ENCODE data around the gene LGI4. TPM values are rescaled to one million over a fixed set of nuclear protein-coding genes. Genes with fewer than 3 reads are reported as not detected.

Gene LGI4
- total RNA-seq, 1 donor from 2014 or later, result 8.1 TPM

DNA sequence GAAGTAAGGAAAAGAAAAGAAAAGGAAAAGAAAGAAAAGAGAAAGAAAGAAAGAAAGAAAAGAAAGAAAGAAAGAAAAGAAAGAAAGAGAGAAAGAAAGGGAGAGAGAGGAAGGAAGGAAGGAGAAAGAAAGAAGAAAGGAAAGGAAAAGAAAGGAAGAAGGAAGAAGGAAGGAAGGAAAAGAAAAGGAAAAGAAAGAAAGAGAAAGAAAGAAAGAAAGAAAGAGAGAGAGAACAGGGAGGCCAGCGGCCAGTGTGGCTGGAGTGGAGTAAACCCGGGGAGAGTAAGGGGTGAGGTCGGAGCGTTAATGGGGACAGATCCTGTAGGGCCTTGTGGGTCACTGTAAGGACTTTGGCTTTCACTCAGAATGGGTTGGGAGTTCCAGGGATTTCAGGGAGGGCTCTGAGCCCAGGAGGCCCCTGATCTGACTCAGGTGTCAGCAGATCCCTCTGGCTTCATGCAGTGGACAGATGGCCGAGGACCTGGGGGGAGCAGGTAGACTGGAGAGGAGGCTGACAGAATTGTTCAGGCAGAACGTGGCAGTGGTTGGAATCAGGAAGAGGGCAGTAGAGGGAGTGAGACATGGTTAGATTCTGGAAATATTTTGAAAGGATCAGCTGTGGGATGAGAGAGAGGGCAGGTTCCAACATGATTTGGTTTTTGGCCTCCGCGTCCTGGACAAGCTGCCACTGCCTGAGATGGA lies 39.0 kb downstream of the LGI4 start:
- intact Hi-C loops (cut with DNase I), result no loop called here
- no peak for DNase-seq (ENCODE audit: low spot score)

DNA sequence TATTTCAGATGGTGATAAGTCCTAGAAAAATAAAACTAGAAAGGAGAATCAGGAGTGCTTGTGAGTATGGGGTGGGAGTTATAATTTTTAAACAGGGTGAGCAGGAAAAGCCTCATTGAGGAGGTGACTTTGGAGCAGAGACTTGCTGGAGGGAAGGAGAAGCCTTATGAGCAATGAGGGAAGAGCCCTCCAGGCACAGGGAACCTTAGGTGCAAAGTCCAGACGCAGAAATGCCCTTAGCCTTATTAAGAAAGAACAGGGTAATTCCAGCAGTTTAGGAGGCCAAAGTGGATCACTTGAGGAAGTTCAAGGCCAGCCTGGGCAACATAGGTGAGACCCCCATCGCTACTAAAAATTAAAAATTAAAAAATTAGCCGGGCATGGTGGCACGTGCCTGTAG lies 40.2 kb downstream of the LGI4 start:
- intact Hi-C loops (cut with DNase I), result no loop called here
- DNase-seq (ENCODE audit: low spot score), result no peak

DNA sequence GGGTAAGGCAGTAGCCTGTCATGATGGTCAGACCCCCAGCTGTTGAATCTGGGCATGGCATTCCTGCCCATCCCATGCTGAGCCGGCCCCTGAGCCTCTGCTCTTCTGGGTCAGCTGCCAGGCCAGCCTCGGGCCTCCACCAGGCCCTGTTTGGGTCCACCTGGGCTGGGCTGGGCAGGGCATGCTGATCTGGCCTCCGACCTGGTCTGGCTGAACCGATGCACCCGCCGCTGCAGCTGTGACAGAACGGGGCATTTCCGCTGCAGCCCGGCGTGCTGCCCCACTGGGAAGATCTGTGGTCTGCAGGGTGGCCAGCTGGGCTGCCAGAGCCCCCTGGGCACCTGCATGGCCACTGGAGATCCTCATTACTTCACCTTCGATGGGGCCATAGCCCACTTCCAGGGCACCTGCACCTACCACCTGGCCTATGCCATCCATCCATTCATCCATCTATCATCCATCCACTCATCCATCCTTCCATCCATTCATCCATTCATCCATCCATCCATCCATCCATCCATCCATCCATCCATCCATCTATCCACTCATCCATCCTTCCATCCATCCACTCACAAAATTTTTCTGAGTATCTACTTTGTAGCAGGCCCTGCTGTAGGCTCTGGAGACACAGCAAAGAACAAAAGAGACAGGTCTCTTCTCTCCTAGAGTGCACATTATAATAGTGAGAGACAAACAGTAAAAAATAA lies 40.8 kb downstream of the LGI4 start:
- DNase-seq (ENCODE audit: low spot score), result no peak
- intact Hi-C loops (cut with DNase I), result no loop called here

DNA sequence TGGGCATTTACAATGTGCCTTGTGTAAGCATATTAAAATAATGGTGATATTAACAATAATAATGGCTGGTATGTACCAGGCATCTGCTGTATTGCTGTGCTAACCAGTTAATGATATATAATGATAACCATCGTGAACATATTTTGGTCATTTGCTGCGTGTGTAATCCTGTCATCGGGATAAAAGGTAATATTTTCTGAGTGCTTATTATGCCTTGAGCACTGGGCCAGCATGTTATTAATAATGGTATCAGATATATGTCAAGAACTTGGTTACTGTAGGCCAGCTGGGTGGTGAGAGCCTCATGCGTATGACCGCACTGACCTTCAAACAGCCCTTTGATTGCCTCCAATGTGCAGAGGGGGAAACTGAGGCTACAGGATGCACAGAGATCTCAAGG lies 41.4 kb downstream of the LGI4 start:
- intact Hi-C loops (cut with DNase I), result no loop called here

DNA sequence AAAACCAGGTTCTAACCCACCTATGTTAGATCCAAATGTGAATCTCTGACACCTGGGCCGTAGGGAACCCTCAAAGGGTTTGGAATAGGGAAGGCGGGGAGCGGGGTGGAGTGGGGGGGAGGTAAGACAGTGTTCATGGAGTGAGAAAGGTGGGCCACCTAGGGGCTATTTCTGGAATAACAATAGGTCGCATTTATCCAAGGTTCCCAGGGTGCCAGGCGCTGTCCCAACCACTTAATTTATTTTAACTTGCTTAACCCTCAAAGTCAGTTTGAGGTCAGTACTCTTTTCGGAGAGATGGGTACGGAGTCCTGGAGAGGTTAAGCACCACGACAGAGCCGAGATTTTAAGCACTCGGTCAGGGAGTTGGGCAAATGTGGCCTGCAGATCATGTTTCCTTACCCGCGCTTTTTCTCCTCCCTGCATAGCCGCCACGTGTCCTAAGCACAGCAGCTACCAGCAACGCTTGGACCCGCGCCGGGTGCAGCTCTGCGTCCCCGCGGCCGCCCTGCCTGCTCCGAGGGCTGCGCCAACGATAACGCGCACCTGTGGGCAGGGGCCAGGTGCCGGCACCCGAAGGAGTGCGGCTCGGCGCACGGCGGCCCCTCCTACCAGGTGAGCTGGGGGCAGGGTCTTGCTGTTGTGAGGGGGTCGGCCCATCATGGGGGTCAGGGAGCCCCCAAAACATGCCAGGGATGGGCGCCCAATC lies 44.2 kb downstream of the LGI4 start:
- no peak for DNase-seq (ENCODE audit: low spot score)
- intact Hi-C loops (cut with DNase I), result no loop called here

More for the DNA sequence above, 41.4 kb downstream of the LGI4 start:
- no peak for DNase-seq (ENCODE audit: low spot score)

DNA sequence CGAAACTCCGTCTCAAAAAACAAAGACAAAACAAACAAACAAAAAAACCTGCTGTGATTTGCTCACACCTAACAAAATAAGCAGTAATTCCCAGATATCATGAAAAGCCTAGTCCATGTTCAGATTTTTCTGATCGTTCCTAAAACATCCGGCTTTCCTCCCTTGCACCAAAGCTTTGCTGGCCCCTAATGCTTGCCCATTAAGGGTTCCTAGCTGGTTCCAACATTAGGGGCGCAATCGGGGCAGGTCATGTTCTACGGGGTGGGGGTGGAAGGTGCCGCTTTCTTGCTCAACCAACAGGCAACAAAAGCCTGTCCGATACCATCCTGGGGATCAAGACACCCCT lies 44.7 kb downstream of the LGI4 start:
- DNase-seq (ENCODE audit: low spot score), result no peak
- intact Hi-C loops (cut with DNase I), result no loop called here

DNA sequence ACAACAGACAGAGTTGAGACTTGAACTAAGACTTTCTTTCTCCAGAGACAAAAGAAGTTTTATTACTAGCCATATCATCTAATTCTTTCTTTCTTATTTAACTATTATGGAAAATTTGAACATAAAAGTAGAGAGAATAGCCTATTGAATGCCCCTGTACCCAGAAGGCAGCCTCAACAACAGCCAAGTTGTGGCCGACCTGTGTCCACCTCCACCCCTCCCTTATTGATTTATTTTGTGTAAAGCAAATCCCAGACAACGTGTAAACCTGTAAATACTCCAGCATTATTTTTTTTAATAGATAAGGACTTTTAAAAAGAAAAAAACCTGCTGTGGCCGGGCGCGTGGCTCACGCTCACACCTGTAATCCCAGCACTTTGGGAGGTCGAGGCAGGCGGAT lies 45.3 kb downstream of the LGI4 start:
- intact Hi-C loops (cut with DNase I), result loop anchor here (5.0 kb wide), 1 partner anchor 117 kb away; no protein-coding TSS in a partner anchor
- DNase-seq (ENCODE audit: low spot score), result no peak

DNA sequence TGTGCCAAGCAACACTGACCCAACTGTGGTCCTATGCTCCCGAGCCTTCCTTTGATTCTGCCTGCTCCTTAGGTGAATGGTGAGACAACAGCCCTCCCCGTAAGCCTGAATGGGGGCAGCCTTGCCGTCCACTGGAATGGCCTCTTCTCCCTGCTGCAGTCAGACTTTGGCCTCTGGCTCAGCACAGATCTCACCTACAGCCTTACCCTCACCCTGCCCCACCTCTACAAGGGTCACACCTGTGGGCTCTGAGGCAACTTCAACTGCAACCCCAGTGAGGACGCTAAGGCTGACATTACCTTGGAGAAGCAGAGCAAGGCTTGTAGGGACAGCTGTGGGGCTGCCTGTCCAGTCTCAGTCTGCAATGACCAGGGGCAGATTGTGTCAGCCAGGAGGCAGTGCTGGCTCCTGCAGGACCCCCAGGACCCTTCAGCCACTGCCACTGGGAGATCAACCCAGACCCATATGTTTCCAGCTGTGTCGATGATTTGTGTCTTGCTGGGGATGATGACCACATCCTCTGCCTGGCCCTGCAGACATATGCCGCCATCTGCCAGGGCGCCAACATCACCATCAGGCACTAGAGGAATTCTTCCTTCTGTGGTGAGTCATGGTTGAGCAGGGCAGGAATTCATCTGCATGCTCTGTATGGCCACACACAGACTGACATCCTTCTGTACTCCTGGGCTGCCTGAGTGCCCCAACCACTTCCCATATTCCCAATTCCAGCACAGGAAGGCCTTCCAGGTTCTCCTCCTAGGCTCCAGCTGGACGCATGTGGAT lies 46.5 kb downstream of the LGI4 start:
- DNase-seq (ENCODE audit: low spot score), result no peak
- intact Hi-C loops (cut with DNase I), result loop anchor here (5.0 kb wide), 1 partner anchor 116 kb away; no protein-coding TSS in a partner anchor

DNA sequence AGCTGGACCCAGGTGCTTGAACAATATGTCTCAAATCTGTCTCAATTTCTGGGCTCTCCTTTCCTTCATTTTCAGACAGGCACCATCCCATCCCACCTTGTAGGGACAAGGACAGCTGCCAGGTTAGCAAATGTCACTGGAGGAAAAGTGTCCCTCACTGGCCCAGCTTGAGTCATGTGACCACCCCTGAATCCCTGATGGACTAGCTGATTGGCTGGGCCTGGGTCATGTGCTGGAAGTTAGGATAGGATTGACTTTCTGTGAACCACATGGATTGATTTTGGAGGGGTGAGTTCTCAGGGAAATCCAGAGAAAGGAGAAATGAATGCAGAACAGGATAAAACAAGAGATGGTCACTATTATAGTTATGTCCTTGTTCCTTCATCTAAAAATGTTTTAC lies 47.5 kb downstream of the LGI4 start:
- intact Hi-C loops (cut with DNase I), result loop anchor here (5.0 kb wide), 1 partner anchor 115 kb away; no protein-coding TSS in a partner anchor
- no peak for DNase-seq (ENCODE audit: low spot score)

DNA sequence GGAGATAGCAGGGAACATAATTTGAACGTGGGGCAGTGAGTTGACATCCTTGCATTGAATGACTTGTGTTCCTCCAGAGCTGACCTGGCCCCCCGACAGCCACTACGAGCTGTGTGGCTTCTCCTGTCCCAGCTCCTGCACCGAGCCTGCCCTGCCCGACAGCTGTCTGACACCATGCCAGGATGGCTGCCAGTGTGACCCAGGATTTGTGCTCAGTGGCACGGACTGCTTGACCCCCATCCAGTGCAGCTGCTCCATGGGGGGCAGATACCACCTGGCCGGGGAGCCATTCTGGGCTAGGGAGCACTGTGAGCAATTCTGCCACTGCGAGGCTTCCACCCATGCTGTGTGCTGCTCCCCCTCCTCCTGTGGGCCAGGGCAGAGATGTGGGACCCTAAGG lies 48.4 kb downstream of the LGI4 start:
- intact Hi-C loops (cut with DNase I), result loop anchor here (5.0 kb wide), 1 partner anchor 114 kb away; no protein-coding TSS in a partner anchor
- DNase-seq (ENCODE audit: low spot score), result no peak

DNA sequence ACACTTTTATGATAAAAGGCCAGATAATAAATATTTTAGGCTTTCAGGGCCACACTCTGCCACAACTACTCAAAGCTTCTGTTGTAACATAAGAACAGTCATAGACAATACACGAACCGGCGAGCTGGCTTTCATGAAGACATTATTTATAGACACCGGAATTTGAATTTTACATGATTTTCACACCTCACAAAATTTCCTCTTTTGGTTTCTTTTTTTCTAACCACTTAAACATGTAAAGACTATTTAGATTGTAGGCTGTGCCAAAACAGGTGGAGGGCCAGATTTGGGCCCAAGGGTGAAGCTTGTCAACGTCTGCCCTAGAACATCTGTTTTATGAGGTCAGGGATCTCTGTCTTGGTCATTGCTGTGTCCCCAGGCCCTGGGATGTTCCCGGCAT lies 48.9 kb downstream of the LGI4 start:
- DNase-seq (ENCODE audit: low spot score), result no peak
- intact Hi-C loops (cut with DNase I), result loop anchor here (5.0 kb wide), 1 partner anchor 114 kb away; no protein-coding TSS in a partner anchor

DNA sequence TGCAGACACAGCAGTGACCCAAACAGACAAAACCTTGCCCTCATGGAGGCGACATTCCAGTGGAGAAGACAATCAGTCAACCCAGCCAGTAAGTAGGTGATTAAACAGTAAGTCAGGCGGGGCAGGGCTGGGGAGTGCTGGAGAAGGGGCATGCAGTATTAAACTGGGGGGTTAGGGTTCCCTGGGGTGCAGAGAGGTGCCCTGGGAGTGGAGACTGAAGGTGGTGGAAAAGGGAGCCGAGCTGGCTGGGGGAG lies 50.4 kb downstream of the LGI4 start:
- no peak for DNase-seq (ENCODE audit: low spot score)
- intact Hi-C loops (cut with DNase I), result no loop called here

DNA sequence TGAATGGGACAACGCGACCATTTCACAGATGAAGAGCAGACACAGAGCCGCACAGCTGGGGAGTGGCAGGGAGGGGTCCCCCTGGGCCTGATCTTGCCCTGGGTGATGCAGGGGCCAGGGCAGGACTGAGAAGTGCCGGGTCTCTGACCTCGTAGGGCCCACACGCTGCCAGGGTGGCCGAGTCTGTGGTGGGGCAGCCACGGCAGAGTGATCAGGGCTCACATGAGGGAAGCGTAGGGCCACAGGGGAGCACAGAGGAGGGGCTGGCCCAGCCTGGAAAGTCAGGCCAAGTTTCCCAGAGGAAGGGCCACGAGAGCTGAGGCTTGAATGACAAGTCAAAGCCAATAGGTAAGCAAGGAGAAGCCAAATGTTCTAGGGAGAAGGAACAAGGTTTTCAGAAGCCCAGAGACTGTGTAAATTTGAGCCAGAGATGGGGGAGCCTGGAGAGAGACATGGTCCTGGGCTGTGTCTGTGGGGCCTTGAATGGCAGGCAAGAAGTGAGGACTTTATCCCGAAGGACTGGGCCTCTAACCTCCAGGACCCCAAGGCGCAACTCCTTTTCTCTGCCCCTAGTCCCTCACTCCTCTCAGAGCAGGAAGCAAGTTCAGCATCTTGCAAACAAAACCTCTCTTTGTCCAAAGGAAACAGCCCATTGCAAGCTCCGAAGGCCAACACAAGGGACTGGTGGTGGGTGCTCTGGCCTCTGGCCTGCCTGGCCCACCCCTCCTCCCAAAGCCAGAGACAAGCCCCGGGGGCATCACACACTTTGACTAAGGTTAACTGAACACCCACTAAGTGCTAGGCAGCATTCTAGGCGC lies 51.0 kb downstream of the LGI4 start:
- DNase-seq (ENCODE audit: low spot score), result no peak
- intact Hi-C loops (cut with DNase I), result no loop called here

DNA sequence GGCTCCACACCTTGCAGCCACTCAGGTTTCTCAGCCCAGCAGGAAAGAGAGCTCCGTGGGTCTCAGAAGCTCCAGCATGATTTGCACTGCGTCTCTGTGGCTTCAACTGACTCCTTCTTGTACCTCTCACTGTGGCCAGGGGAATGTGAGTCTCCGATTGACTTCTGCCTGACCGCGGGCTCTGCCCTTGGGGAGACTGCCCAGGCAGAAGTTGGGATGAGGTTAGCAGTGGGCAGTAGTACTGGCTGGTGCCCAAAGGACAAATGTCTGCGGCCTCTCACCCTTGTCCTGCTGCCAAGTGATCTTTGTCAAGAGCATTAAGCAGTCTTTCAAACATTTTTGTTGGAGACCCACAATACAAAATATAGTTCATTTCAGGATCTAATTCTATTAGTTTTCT lies 53.7 kb downstream of the LGI4 start:
- intact Hi-C loops (cut with DNase I), result no loop called here
- DNase-seq (ENCODE audit: low spot score), result no peak

DNA sequence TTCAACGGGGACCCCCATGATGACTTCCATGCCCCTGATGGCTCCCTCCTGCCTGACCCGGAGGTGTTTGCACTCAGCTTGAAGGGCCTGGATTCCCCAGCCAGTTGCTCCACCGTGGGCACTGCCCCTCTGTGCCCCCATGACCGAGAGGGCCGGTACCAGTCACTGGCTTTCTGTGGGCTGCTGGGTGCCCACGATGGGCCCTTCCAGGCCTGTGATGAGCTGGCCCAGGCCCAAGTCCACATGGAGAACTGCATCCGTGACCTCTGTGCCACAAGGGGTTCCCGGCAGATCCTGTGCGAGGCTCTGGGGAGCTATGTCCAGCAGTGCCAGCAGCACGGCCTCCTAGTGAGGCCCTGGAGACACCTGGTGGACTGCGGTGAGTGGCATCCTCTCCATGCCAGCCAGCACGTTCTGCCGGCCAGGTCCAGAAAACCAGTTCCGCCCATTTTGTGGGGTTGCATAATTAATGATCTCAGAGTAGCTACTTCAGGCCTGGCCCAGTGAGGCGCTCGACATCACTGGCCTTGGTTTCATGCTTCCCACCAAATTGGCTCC lies 54.2 kb downstream of the LGI4 start:
- DNase-seq (ENCODE audit: low spot score), result no peak
- intact Hi-C loops (cut with DNase I), result no loop called here

DNA sequence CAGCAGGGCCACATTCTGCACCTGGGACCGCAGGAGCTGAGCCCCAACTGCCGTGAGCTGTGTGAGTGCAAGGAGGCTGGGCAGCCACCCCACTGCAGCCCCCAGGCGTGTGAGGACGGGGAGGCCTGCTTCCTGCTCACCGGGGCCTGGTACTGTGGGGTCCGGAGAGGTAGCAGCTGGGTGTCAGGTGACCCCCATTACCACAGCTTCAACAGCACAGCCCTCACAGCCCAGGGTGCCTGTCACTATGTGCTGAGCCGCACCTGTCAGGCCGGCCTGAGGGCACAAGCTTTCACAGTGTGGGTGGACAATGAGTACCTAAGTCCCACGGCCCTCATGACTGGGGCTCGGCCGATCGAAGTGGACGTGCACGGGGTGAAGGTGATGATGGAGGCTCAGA lies 55.0 kb downstream of the LGI4 start:
- DNase-seq (ENCODE audit: low spot score), result no peak

DNA sequence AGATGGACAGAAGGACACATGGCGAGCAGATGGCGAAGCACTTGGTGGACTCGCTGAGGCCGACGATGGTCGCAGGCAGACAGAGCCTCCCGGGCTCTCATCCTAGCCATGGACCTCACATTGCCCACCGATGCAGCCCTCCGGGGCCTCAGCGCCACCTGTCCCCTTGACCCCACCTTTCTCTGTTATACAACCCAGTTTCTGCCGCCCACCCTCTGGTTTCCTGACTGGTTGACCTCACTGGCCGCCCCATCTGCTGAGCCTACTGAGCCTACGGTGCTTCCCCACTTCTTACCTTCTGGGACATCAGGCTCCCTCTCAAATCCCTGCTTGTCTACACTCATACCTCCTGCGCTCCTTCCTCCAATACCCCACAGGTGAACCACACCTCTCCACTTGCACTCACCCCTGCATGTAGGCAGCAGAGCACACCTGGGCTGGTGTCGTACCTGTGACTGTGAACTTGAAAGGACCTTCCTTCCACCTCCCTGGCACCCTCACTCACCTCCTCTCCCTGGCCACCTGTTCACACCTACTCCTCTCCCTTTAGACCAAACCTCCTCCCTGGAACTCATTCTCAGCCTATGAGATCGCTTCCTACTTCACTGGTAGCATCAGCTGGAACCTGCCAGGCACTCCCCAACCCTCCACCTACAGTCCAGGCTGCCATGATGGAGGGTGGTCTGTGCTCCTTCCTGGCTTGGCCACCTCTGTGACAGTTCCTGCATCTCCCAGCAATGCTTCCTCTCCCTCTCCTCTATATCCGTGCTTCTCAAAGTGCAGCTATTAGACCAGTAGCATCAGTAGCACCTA lies 57.2 kb downstream of the LGI4 start:
- DNase-seq (ENCODE audit: low spot score), result no peak
- intact Hi-C loops (cut with DNase I), result no loop called here

More for the DNA sequence above, 55.0 kb downstream of the LGI4 start:
- intact Hi-C loops (cut with DNase I), result no loop called here

DNA sequence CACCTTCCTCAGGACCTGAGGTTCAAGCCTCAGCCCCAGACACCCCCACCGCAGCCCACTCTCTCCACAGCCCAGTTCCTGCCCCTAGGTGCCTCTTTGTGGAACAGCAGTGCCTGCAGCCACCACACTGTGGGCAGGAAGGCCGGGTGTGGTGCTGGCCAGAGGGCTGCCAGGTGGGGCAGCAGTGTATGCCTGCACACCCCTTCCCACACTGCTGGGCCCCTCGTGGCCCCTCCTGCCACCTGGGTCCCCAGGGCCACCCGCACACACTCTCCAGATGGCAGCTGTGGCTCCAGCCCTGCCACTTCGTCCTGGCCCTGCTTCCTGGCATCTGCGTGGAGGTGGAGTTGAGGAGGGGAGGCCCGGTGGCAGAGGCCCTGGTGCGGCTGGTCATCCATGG lies 58.2 kb downstream of the LGI4 start:
- intact Hi-C loops (cut with DNase I), result no loop called here
- DNase-seq (ENCODE audit: low spot score), result no peak
